ENCODE results near the gene ARSG. TPM values are rescaled to one million over a fixed set of nuclear protein-coding genes. Genes with fewer than 3 reads are reported as not detected.

The ARSG gene
- total and polyA plus RNA-seq, 9 of the 15 experiments (the other 6 are each of a cell fraction or from before 2014, with no cell fraction given) = 1.0 to 5.6 (median 1.8) TPM

GRCh38 chr17:68457539-68458259, 166.4 kb downstream of the ARSG start (continued):
- TF ChIP-seq DACH1 (IDR thresholded peaks at IDR 0.05; ENCODE audit: partially characterized antibody) (peak; percentile 89), FOXK2 (conservative IDR thresholded peaks at IDR 0.05 in 1 of 2, IDR thresholded peaks at IDR 0.05 in 1 of 2; ENCODE audit: low read depth in 2 of 2) (peak; percentile 99 to 100), HNRNPK (IDR thresholded peaks at IDR 0.05; ENCODE audit: low read depth, low read length, poor library complexity, severe bottlenecking) (peak; percentile 87), HNRNPLL (IDR thresholded peaks at IDR 0.05; ENCODE audit: low read depth, low read length, poor library complexity, severe bottlenecking) (peak; percentile 89), DPF2 (IDR thresholded peaks at IDR 0.05) (peak; percentile 40; the same call in 1 of the 2 replicates), HNRNPL (IDR thresholded peaks at IDR 0.05; ENCODE audit: low read depth, low read length) (no peak), SAP30 (IDR thresholded peaks at IDR 0.05; ENCODE audit: borderline replicate concordance, insufficient read depth, low read depth, low read length, poor library complexity, severe bottlenecking) (peak; percentile 98), SRF (CRISPR knock-in tag; IDR thresholded peaks at IDR 0.05) (peak in 1 of 2 experiments; percentile 34; a peak in 1 of 4 replicates), USF1 (CRISPR knock-in tag; IDR thresholded peaks at IDR 0.05) (peak; percentile 97), TBL1XR1 (IDR thresholded peaks at IDR 0.05; ENCODE audit: low read length in 2 of 2) (peak; percentile 15 to 36; a peak in 2 of 4 replicates), RB1 (IDR thresholded peaks at IDR 0.05; ENCODE audit: low read depth) (peak; percentile 18; the same call in 1 of the 2 replicates), ZNF140 (CRISPR knock-in tag; IDR thresholded peaks at IDR 0.05) (no peak), SP1 (CRISPR knock-in tag; IDR thresholded peaks at IDR 0.05) (peak; percentile 98), ATF7 (IDR thresholded peaks at IDR 0.05) (peak; percentile 79), FOS (IDR thresholded peaks at IDR 0.05; ENCODE audit: extremely low read depth, insufficient read length) (peak; percentile 86), RBFOX2 (IDR thresholded peaks at IDR 0.05; ENCODE audit: low read depth, low read length) (peak; percentile 85), TFAP4 (CRISPR knock-in tag; IDR thresholded peaks at IDR 0.05; ENCODE audit: borderline replicate concordance) (peak; percentile 99), POLR2H (tag; IDR thresholded peaks at IDR 0.05; ENCODE audit: low read depth) (peak; percentile 74), PRDM10 (IDR thresholded peaks at IDR 0.05; ENCODE audit: partially characterized antibody) (peak; percentile 50), HMGN3 (IDR thresholded peaks at IDR 0.05; ENCODE audit: borderline replicate concordance, extremely low read depth, insufficient read length, low read depth, low read length) (peak; percentile 87)
